ENCODE measurements around the gene CELA2B. TPM values are rescaled to one million over a fixed set of nuclear protein-coding genes. Genes with fewer than 3 reads are reported as not detected.
A peak's percentile ranks its signal among the peaks of the same experiment; 100 is the strongest.

CELA2B gene
- total and polyA plus RNA-seq, 9 of the 15 experiments (the other 6 are each of a cell fraction or from before 2014, with no cell fraction given): 0.25 to 2.1 (median 0.38) TPM; not detected in 5

GRCh38 chr1:15445390-15446122, 30.3 kb upstream of the CELA2B start:
- Histone ChIP-seq H3K4me3 (no peak overlapping the region), H3K4me2 (ENCODE audit: insufficient read depth, low read length) (no peak overlapping the region), H3K27me3 (ENCODE audit: control insufficient read depth in 2 of 2, insufficient read depth in 2 of 2, low read length in 2 of 2) (no peaks in the 10 kb centered on the region), H3K9me1 (ENCODE audit: control insufficient read depth, insufficient read depth, low read length) (no peaks in the 10 kb centered on the region), H3K36me3 (ENCODE audit: control insufficient read depth, insufficient read depth, low read length) (no peaks in the 10 kb centered on the region), H3K27ac (ENCODE audit: extremely low read depth, low read depth, low read length) (no peak overlapping the region), H3K79me2 (ENCODE audit: control insufficient read depth, insufficient read depth, low read length) (no peaks in the 10 kb centered on the region), H3K4me1 (replicated peaks in 1 of 2; ENCODE audit: control insufficient read depth in 2 of 2, insufficient read depth in 2 of 2, low read length in 2 of 2) (peaks cover 7 to 12% of the 10 kb centered on the region in 2 experiments; a peak in 4 of 5 replicates), H3K9me3 (replicated peaks; ENCODE audit: control insufficient read depth, insufficient read depth, low read depth, low read length) (no peaks in the 10 kb centered on the region), H2AFZ (ENCODE audit: low read depth, low read length) (no peak overlapping the region), H3K9ac (ENCODE audit: insufficient read depth in 1 of 2, low read depth in 2 of 2, low read length in 2 of 2) (no peak overlapping the region), H4K20me1 (replicated peaks; ENCODE audit: control insufficient read depth, insufficient read depth, low read length) (no peaks in the 10 kb centered on the region)
- in situ Hi-C loops (cut with MboI) (no loop called here), intact Hi-C loops (cut with micrococcal nuclease) (no loop called here)
- WGBS (ENCODE audit: insufficient coverage, low coverage, missing lambda C conversion rate): 52% methylated on average over 14 of the region's 14 CpGs
- FAIRE-seq (no peak), DNase-seq (ENCODE audit: extremely low read depth in 1 of 4, low spot score in 3 of 4) (no peak), ATAC-seq (no peak)
- POLR2A ChIA-PET: no interaction called here
- CTCF ChIA-PET (ENCODE audit: low intra/inter-chr PET ratio): interaction anchor here (0.6 kb wide), 2 partner anchors 11 to 82 kb away, joined by 3 read pairs; partner anchors contain the start of gene CELA2A
- BruUV-seq (replicated peaks): no TSS peak
- TF ChIP-seq NFRKB (IDR thresholded peaks at IDR 0.05; ENCODE audit: low read depth) (peak; percentile 42; the same call in 1 of the 2 replicates), ZNF24 (IDR thresholded peaks at IDR 0.05) (peak; percentile 99), TEAD4 (IDR thresholded peaks at IDR 0.05; ENCODE audit: low read length) (no peak), TEAD4 (CRISPR knock-in tag; IDR thresholded peaks at IDR 0.05; ENCODE audit: borderline replicate concordance) (no peak), ZFX (CRISPR knock-in tag; IDR thresholded peaks at IDR 0.05) (no peak), USF2 (CRISPR knock-in tag; IDR thresholded peaks at IDR 0.05) (no peak), MTF1 (CRISPR knock-in tag; IDR thresholded peaks at IDR 0.05; ENCODE audit: borderline replicate concordance) (no peak), SRSF1 (IDR thresholded peaks at IDR 0.05; ENCODE audit: low read depth, low read length) (no peak), DPF2 (IDR thresholded peaks at IDR 0.05) (no peak), CHCHD3 (CRISPR knock-in tag; IDR thresholded peaks at IDR 0.05) (no peak), ZC3H4 (CRISPR knock-in tag; IDR thresholded peaks at IDR 0.05; ENCODE audit: borderline replicate concordance) (no peak), MBD2 (IDR thresholded peaks at IDR 0.05; ENCODE audit: borderline replicate concordance, low read depth) (no peak), U2AF1 (optimal IDR thresholded peaks at IDR 0.05; ENCODE audit: low read depth, low read length) (no peak)
- TF ChIP-seq, protein P1, sequence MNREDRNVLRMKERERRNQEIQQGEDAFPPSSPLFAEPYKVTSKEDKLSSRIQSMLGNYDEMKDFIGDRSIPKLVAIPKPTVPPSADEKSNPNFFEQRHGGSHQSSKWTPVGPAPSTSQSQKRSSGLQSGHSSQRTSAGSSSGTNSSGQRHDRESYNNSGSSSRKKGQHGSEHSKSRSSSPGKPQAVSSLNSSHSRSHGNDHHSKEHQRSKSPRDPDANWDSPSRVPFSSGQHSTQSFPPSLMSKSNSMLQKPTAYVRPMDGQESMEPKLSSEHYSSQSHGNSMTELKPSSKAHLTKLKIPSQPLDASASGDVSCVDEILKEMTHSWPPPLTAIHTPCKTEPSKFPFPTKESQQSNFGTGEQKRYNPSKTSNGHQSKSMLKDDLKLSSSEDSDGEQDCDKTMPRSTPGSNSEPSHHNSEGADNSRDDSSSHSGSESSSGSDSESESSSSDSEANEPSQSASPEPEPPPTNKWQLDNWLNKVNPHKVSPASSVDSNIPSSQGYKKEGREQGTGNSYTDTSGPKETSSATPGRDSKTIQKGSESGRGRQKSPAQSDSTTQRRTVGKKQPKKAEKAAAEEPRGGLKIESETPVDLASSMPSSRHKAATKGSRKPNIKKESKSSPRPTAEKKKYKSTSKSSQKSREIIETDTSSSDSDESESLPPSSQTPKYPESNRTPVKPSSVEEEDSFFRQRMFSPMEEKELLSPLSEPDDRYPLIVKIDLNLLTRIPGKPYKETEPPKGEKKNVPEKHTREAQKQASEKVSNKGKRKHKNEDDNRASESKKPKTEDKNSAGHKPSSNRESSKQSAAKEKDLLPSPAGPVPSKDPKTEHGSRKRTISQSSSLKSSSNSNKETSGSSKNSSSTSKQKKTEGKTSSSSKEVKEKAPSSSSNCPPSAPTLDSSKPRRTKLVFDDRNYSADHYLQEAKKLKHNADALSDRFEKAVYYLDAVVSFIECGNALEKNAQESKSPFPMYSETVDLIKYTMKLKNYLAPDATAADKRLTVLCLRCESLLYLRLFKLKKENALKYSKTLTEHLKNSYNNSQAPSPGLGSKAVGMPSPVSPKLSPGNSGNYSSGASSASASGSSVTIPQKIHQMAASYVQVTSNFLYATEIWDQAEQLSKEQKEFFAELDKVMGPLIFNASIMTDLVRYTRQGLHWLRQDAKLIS (CRISPR knock-in tag; IDR thresholded peaks at IDR 0.05): no peak
- TF ChIP-seq, protein P2, sequence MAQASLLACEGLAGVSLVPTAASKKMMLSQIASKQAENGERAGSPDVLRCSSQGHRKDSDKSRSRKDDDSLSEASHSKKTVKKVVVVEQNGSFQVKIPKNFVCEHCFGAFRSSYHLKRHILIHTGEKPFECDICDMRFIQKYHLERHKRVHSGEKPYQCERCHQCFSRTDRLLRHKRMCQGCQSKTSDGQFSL (CRISPR knock-in tag; IDR thresholded peaks at IDR 0.05): no peak
- TF ChIP-seq, protein P2 (tag; IDR thresholded peaks at IDR 0.05): no peak
- TF ChIP-seq, protein P3, sequence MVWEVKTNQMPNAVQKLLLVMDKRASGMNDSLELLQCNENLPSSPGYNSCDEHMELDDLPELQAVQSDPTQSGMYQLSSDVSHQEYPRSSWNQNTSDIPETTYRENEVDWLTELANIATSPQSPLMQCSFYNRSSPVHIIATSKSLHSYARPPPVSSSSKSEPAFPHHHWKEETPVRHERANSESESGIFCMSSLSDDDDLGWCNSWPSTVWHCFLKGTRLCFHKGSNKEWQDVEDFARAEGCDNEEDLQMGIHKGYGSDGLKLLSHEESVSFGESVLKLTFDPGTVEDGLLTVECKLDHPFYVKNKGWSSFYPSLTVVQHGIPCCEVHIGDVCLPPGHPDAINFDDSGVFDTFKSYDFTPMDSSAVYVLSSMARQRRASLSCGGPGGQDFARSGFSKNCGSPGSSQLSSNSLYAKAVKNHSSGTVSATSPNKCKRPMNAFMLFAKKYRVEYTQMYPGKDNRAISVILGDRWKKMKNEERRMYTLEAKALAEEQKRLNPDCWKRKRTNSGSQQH (CRISPR knock-in tag; IDR thresholded peaks at IDR 0.05): no peak
